Measurements from ENCODE around the gene ASB4. TPM values are rescaled to one million over a fixed set of nuclear protein-coding genes. Genes with fewer than 3 reads are reported as not detected.
A peak's percentile ranks its signal among the peaks of the same experiment; 100 is the strongest.

ASB4 gene
- total RNA-seq, 1 donor from 2014 or later: not detected

DNA sequence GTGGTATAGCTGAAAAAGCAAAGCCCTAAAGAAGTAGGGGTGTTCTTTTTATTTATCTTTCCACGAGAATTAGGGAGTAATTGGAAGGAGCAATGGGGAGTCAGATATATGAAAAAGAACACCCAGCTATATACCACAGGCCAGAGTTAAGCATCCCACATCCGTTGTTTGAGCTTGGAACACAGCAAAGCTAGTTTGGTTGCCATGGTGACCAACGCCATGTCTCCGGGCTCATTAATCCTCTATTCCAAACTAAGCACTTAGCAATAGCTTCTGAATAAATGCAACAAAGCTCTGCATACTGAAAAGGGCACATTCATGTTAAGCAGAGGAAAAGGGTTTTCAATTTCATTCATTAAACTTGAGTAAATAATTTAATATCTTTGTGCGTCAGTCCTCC is 23.5 kb downstream of the ASB4 start:
- no peaks in the 10 kb centered on the region for H3K4me1 Mint-ChIP-seq (ENCODE audit: unreplicated experiment)
- DNase-seq (ENCODE audit: extremely low spot score, unreplicated experiment): no peak
- H3K36me3 Mint-ChIP-seq (ENCODE audit: unreplicated experiment): no peaks in the 10 kb centered on the region
- H3K27me3 Mint-ChIP-seq (ENCODE audit: unreplicated experiment): peaks cover 5% of the 10 kb centered on the region
- H3K27ac Mint-ChIP-seq (ENCODE audit: unreplicated experiment): no peak overlapping the region
- H3K4me3 Mint-ChIP-seq (ENCODE audit: unreplicated experiment): no peak overlapping the region
- TF ChIP-seq, protein P1, sequence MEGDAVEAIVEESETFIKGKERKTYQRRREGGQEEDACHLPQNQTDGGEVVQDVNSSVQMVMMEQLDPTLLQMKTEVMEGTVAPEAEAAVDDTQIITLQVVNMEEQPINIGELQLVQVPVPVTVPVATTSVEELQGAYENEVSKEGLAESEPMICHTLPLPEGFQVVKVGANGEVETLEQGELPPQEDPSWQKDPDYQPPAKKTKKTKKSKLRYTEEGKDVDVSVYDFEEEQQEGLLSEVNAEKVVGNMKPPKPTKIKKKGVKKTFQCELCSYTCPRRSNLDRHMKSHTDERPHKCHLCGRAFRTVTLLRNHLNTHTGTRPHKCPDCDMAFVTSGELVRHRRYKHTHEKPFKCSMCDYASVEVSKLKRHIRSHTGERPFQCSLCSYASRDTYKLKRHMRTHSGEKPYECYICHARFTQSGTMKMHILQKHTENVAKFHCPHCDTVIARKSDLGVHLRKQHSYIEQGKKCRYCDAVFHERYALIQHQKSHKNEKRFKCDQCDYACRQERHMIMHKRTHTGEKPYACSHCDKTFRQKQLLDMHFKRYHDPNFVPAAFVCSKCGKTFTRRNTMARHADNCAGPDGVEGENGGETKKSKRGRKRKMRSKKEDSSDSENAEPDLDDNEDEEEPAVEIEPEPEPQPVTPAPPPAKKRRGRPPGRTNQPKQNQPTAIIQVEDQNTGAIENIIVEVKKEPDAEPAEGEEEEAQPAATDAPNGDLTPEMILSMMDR (IDR thresholded peaks at IDR 0.05): no peak
- H3K9me3 Mint-ChIP-seq (ENCODE audit: unreplicated experiment): no peaks in the 10 kb centered on the region

DNA sequence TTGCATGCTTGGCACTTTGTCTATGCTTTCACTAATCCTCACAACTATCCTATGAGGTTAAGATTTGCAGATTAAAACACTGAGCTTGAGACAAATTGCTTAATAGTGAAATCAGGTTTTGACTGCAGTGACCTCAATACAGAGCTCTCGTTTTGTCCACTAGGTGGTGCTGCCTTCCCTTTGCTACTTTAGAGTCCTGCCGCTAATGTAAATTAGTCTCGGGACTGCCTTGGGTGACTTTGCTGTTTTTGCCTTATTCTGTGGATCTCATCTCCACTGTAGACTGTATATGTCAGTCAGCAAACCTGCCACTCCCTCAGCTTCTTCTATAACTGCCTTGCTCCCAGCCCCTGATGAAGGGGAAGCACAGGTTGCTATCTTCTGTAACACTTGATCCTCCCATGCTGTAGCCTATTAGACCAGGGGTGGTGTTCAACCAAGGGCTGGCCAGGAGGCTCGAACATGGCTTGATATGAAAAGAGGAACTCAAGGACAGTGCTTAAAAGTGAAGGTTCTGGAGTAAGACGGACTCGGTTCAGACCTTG is 26.0 kb downstream of the ASB4 start:
- no peaks in the 10 kb centered on the region for H3K4me1 Mint-ChIP-seq (ENCODE audit: unreplicated experiment)
- no peak overlapping the region for H3K27ac Mint-ChIP-seq (ENCODE audit: unreplicated experiment)
- no peaks in the 10 kb centered on the region for H3K36me3 Mint-ChIP-seq (ENCODE audit: unreplicated experiment)
- DNase-seq (ENCODE audit: extremely low spot score, unreplicated experiment): no peak
- TF ChIP-seq, protein P1 (IDR thresholded peaks at IDR 0.05): peak; percentile 90
- peaks cover 10% of the 10 kb centered on the region for H3K27me3 Mint-ChIP-seq (ENCODE audit: unreplicated experiment)
- H3K4me3 Mint-ChIP-seq (ENCODE audit: unreplicated experiment): no peak overlapping the region
- H3K9me3 Mint-ChIP-seq (ENCODE audit: unreplicated experiment): no peaks in the 10 kb centered on the region

DNA sequence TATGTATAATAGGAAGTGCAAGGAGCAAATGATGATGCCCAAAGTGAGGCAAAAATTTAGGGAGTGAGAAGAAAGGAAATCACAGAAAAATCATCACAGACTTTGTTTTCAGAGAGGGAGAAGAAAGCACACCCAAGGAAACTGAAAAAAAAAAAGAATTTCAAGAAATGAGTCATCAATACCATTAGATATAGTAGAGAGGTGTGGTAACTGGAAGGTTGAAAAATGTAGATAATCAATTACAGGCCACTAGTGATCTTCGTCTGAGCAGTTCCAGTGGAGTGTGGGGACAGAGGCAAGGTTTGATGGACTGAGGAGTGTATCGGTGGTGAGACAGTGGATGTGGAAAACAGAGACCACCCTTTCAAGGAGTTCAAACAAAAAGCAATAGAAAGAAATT is 31.7 kb downstream of the ASB4 start:
- H3K4me1 Mint-ChIP-seq (ENCODE audit: unreplicated experiment): no peaks in the 10 kb centered on the region
- no peak overlapping the region for H3K4me3 Mint-ChIP-seq (ENCODE audit: unreplicated experiment)
- no peaks in the 10 kb centered on the region for H3K9me3 Mint-ChIP-seq (ENCODE audit: unreplicated experiment)
- peaks cover 30% of the 10 kb centered on the region for H3K27me3 Mint-ChIP-seq (ENCODE audit: unreplicated experiment)
- no peak for DNase-seq (ENCODE audit: extremely low spot score, unreplicated experiment)
- H3K36me3 Mint-ChIP-seq (ENCODE audit: unreplicated experiment): no peaks in the 10 kb centered on the region
- TF ChIP-seq, protein P1 (IDR thresholded peaks at IDR 0.05): no peak
- H3K27ac Mint-ChIP-seq (ENCODE audit: unreplicated experiment): no peak overlapping the region

DNA sequence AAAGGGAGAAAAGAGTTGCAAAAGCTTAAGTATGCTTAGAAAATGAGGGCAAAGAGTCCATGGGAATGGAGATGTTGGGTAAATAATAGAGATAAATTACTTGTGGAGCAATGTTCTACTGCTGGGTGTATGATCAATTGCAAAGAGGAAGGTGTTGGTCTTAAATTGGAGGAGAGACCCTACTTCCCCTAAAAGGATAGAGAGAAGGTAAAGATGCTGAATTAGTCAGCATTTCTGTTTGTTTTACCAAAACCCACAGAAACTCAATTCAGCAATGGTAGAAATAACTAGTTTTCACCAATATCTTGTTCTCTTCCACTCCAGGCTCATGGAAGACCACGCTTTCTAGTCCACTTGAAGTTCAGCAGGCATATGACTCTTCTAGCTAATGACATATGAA is 32.1 kb downstream of the ASB4 start:
- no peak for DNase-seq (ENCODE audit: extremely low spot score, unreplicated experiment)
- TF ChIP-seq, protein P1 (IDR thresholded peaks at IDR 0.05): no peak
- no peaks in the 10 kb centered on the region for H3K9me3 Mint-ChIP-seq (ENCODE audit: unreplicated experiment)
- H3K4me1 Mint-ChIP-seq (ENCODE audit: unreplicated experiment): no peaks in the 10 kb centered on the region
- no peaks in the 10 kb centered on the region for H3K36me3 Mint-ChIP-seq (ENCODE audit: unreplicated experiment)
- peaks cover 32% of the 10 kb centered on the region for H3K27me3 Mint-ChIP-seq (ENCODE audit: unreplicated experiment)
- no peak overlapping the region for H3K27ac Mint-ChIP-seq (ENCODE audit: unreplicated experiment)
- H3K4me3 Mint-ChIP-seq (ENCODE audit: unreplicated experiment): no peak overlapping the region

DNA sequence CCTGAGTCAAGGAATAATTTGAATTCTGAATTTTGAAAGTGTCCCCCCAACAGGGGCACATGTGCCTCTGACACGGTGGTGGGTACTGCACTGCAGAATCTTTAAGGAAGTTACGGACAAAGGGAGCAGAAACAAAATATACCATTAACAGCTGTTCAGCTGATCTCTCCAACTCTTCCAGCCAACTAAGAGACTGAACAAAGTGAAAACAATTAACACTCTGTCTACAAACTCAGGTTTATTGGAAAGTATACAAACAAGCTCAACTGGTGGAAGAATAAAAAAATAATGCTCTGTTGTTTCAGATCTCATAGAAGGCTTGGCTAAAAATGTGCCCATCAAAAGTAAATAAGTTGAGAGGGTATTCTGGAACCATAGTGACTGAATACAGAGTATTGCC is 34.4 kb downstream of the ASB4 start:
- Mint-ChIP-seq H3K9me3 (ENCODE audit: unreplicated experiment) (no peaks in the 10 kb centered on the region), H3K36me3 (ENCODE audit: unreplicated experiment) (no peaks in the 10 kb centered on the region), H3K4me1 (ENCODE audit: unreplicated experiment) (no peaks in the 10 kb centered on the region), H3K27ac (ENCODE audit: unreplicated experiment) (no peak overlapping the region), H3K27me3 (ENCODE audit: unreplicated experiment) (peaks cover 33% of the 10 kb centered on the region), H3K4me3 (ENCODE audit: unreplicated experiment) (no peak overlapping the region)
- TF ChIP-seq, protein P1 (IDR thresholded peaks at IDR 0.05): no peak
- DNase-seq (ENCODE audit: extremely low spot score, unreplicated experiment): no peak
